ENCODE measurements around the gene IQCE.
"Not testable (repeated sequence)": the region's sequence is repeated elsewhere in the genome, so short reads cannot be mapped to it uniquely, and the experiment has no call there.

Gene IQCE

DNA sequence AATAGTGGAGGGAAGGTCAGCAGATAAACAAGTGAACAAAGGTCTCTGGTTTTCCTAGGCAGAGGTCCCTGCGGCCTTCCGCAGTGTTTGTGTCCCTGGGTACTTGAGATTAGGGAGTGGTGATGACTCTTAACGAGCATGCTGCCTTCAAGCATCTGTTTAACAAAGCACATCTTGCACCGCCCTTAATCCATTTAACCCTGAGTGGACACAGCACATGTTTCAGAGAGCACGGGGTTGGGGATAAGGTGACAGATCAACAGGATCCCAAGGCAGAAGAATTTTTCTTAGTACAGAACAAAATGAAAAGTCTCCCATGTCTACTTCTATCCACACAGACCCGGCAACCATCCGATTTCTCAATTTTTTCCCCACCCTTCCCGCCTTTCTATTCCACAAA lies 25.2 kb upstream of the IQCE start:
- not testable (repeated sequence) for DNase-seq

DNA sequence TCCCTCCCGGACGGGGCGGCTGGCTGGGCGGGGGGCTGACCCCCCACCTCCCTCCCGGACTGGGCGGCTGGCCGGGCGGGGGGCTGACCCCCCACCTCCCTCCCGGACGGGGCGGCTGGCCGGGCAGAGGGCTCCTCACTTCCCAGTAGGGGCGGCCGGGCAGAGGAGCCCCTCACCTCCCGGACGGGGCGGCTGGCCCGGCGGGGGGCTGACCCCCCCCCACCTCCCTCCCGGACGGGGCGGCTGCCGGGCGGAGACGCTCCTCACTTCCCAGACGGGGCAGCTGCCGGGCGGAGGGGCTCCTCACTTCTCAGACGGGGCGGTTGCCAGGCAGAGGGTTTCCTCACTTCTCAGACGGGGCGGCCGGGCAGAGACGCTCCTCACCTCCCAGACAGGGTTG lies 24.6 kb upstream of the IQCE start:
- DNase-seq = not testable (repeated sequence)

DNA sequence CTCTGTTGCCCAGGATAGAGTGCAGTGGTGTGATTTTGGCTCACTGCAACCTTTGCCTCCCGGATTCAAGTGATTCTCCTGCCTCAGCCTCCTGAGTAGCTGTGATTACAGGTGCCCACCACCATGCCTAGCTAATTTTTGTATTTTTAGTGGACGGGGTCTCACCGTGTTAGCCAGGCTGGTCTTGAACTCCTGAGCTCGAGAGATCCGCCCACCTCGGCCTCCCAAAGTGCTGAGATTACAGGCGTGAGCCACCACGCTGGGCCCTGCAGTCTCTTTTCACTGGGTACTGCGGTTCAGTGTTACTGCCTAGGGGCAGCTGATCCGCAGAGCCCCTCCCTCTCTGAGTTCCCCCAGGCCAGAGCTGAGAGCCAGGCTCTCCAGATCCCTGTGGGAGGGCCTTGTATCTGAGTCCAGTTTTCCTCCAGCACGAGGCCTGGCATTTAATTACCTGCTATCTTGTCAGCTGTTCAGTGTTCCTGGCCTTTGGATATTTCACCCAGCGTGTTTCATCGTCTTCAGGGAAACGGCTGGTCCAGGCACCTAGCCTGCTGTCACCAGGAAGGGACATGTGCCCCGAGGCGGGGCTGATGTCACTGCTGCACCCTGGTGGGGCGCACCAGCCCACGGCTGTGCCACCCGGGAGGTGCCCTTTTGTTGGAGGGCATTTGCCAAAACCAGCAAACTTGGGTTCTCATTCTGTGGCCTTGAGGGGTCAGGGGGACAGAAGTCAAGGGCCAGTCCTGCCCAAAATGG lies 22.7 kb upstream of the IQCE start:
- DNase-seq = not testable (repeated sequence)

DNA sequence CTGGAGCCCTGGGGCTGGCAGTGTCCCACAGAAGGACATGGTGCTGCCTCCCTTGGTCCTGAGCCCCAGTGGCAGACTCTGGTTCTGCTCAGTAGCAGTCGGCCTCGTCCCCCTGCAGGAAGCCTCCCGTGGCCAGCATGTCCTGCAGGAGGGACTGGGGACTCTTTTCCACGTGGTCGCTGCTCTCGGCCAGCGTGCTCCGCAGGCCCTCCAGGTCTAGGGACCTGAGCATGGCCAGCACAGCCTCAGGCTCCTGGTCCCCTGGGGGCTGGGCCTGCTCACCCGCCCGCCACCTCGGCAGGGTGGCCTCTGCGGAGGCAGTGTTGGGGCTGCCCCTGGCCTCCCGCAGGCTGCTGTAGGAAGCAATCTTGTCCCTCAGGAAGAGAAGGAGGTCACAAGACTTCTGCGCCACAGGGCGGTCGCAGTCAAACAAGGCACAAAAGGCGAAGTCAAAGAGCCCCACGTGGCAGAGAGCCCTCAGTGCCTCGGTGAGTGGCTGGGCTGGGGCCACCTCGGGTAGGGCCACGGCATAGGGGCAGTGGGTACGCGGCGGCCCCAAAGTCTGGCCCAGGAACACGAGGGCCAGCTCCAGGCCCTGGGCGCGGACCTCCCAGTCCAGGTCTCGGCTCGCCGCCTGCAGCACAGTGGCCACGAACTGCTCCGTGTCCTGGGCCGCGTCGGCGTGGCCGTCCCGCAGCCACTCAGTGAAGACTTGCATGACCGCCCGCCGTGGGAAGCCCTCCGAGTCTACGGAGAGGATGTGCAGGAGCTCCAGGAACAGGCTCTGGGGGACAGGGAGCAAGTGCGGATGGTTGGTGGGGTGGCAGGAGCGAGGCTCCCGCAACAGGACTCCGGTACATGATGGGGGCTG lies 20.6 kb upstream of the IQCE start:
- DNase-seq = no peak

DNA sequence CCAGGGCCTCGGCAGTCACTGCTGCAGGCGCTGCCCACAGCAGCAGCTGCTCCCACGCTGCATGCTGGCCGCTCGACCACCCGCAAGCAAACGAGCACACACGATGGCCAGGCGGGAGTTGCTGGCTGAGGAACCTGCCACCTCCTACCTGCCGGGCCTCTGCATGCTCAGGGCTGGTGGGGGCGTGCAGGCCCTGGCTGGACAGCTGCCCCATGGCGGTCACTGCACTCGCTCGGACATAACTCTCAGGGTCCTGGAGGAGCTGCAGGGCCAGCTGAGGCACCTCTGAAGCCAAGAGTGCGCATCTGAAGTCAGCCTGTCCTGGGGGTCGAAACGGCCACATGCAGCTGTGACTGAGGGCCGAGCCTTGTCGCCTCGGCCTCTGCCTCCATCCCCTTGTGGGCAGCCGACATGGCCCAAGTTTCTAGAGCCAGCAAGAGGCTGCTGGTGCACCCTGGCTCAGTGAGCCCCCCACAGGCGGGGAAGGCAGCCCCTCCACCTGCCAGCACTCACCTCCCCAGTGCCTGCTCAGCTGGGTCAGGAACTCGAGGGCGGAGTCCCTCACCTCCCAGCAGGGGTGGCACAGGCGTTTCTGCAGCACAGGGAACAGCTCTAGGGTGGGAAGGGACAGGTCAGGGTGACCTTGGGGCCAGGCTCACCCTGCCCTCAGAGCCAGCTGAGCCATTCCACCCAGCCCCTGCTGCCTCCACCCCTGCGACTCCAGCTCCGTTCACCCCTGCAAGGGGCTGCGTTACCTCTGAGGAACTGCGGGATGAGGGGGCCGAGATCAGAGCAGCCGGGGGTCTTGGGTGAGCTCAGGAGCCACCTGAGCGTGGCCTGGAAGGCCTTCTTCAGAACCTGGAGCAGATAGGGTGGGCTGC lies 19.5 kb upstream of the IQCE start:
- DNase-seq = no peak

DNA sequence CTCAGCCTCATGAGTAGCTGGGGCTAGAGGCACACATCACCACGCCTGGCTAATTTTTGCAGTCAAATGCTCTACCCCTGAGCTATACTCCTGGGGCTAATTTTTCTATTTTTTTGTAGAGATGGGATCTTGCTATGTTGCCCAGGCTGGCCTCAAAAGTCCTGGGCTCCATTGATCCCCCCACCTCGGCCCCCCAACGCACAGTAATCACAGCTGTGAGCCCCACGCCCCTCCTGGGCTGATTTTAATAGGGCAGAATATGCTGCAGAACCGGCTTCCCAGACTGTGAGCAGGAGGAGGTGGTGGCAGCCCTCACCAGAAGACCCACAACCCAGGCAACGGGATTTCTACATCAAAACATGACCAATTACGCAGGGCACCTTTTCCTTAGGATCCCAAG lies 18.6 kb upstream of the IQCE start:
- DNase-seq = no peak

DNA sequence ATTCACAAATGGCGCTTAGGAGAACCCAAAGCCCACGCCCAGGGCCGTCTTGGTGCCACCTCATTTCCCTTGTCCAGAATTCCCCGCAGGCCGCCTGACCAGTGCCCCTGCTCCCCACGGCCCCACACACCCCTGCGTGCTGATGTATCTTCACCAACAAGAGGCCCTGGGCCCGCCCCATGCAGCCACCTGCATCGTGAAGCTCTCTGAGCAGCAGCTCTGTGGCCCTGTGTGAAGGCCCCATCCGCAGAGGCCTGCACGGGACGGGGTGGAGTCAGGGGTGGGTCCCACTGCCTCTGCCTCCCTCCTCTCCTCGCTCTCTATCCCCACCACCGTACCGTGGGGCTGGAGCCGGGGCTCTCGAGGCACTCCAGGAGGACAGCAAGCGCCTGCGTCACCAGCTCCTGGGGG lies 18.1 kb upstream of the IQCE start:
- no peak for DNase-seq

DNA sequence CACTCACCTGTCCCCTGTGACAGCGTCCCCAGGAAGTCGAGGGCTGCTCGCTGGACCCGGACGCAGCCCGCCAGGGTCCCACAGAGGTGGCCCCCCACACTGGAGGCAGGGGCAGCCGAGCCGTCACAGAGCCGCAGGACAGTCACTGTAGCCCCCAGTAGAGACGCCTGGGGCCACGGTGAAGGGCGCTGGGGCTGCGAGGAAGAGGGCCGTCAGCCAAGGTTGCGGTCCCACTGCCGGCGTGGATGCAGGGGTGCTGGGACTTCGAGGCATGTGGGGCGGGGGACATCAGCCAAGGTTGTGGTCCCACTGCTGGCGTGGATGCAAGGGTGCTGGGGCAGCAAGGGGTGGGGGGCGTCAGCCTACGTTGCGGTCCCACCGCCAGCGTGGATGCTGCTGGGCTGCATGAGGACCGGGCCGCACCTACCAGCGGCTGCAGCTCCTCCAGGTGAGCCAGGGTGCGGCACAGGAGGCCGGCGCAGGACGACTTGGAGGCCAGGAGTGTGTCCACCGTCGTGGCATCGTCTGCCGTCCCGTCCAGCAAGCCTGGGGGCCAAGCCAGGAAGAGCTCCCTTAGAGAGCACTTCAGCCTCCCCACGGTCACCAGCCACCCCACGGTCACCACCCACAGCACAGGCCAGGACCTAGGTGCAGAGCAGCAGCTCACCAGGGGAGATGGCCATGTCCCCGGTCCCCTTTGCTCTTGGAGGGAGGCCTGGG lies 17.3 kb upstream of the IQCE start:
- DNase-seq = no peak

DNA sequence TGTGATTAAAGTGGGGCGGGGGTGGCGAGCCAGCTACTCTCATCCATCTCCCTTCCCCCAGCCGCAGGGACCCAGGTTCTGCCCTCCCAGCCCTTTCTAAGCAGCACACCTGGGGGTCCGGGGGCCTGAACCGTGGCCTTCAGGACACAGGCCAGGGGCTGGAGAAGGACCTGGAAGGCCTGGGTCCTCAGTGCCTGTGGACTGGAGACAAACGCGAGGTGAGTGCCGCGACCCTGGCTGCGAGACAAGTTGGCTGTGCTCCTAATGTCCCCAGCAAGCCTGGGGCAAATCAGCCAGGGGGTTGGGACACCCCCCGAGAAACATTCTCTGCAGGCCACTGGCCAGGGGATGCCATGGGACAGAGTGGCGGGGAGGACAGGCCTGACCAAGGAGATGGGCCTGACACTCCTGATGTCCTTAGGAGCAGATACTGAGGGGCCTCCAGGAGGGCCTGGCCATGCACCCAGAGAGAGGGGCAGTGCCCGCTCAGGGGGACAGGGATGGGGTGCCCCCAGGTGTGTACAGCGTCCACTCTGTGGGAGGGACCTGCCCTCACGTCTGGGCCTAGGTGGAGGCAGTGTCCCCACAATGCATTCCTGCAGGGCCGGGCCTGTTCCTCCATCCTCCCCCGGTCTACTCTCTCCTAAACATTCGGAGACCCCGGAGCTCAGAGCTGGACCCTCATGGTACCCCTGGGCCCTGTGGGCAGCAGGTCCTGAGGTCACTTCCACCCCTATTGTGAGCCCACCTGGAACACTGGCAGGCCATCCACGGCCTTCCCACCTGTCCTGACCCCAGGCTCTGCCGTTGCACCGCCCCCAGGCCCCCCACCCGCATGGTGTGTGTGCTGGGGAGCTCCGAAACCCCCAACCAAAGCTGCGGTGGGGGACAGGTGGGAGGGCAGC lies 16.5 kb upstream of the IQCE start:
- DNase-seq = no peak

DNA sequence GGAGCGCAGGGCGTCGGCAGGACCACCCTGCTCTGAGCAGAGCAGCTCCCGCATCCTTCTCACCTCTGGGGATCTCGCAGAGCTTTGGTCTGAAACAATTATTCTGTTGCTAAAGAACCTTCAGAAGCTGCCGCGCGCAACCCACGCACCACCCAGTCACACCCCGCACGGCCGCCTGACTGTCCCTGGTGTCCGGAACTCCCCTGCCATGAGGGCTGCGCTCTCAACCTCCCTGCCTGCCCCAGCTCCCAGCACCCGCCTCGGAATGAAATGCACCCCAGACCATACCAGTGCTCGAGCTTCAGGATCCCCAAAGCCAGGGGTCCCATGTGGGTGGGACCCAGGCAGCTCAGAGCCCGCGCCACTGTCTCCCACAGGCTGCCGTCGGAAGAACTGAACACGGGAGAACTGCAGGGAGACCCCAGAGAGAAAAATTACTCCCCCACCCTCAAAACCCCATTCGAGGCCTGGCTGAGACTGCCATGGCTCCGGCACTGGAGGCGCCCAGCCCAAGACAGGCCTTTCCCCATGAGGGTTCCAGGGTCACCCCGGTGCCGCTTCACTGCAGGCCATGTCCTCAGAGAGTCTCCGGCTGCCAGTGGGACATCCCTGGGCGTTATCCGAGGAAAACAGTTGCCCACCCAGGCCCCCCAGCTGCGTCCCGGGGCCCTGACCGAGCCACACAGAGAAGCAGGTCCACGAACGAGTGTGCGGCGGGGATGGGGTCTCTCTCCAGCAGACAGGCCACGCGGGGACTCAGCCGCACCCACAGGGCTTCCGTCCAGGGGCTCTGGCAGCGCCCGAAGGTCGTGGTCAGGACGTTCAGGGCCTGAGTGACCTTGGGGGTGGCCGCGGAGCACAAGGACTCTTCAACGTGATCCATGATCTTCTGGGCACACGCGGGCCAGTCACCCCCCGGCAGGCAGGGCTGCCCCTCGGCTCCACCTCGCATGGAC lies 15.6 kb upstream of the IQCE start:
- DNase-seq = no peak

DNA sequence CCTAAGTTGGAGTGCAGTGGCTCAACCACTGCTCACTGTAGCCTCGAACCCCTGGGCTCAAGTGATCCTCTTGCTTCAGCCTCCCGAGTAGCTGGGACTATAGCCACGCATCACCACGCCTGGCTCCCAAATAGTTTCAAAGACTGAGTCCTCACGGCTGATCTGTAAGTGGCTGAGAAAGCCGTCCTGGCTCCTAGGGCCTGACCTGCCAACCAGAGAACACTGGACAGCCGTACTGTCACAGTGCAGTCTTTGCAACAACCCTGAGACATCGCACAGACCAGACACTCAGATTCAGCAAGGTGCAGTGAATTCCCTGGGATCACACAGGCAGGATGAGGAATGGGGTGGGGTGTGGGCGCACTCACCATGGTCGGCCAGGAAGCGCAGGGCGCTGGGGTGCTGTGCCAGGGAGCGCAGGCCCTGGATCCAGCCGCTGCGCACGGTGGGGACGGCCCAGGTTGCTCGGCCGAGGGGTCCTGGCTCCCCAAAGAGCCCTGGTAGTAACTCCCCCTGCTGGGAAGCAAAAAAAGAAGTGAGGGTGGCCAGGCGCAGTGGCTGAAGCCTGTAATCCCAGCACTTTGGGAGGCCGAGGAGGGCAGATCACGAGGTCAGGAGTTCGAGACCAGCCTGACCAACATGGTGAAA lies 14.1 kb upstream of the IQCE start:
- no peak for DNase-seq

DNA sequence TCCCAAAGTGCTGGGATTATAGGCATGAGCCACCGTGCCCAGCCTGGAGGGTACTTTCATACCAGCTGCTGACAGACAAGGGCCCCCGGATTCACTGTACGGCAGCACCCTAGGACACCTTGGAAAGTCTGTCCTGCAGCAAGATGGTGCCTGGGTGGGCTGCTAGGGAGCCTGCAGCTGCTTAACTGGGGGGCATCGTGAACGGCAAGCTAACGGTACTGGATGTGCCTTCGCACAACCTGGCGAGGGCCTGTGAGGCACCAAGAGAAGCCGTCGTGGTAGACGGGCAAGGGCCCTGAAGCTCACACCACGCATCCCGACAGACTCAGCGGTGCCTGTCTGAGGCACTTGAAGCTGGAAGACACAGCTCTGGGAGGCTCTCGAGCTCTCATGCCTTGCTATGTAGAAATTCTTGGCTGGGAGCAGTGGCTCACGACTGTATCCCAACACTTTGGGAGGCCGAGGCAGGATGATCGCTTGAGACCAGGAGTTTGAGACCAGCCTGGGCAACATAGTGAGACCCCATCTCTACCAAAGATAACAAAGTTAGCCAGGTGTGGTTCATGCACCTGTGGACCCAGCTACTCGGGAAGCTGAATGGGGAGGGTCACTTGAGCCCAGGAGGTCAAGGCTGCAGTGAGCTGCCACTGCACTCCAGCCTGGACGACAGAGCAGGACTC lies 12.9 kb upstream of the IQCE start:
- no peak for DNase-seq

DNA sequence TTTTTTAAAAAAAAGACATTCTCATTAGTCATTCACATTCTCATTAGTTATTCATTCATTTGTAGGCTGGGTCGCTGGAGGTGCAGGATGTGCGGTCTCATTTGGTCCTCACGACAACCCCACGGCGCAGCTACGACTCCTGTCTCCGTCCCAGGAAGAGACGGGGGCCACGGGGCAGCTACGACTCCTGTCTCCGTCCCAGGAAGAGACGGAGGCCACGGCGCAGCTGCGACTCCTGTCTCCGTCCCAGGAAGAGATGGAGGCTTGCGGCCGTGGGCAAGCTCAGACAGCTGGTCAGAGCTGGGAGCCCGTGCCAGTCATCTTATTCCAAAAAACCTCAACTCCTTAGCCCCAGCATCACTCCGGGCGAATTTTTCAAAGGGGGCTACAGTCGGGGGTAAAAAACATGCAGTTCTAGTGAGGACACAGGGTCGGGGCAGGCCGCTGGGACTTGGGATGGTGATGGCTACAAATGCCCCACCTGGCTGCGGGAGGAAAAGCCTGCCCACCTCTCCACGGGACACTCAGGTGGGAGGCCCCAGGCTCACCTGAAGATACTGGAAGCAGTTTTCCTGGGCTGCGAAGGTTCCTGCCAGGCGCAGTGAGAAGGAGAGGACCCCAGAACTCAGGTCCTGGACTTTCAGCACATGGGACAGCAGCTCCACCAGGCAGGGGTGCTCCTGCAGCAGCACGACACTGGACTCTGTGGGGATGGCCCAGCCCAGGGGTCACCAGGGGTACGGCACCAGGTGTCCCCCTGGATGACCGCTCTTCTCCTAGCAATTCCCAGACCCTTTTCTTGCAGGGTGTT lies 11.8 kb upstream of the IQCE start:
- DNase-seq = no peak

DNA sequence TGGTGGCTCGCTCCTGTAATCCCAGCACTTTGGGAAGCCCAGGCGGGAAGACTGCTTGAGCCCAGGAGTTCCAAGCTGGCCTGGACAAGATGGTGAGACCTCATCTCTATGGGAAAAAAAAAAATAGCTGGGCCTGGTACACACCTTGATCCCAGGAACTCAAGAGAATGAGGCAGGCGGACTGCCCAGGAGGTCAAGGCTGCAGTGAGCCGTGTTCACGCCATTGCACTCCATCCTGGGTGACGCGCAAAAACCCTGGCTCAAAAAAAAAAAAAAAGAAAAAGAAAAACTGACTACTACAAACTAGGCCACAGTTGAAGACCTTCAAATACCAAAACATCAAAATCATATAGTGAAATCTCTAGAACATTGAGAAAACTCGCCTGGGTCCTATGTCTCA lies 7.4 kb upstream of the IQCE start:
- no peak for DNase-seq

DNA sequence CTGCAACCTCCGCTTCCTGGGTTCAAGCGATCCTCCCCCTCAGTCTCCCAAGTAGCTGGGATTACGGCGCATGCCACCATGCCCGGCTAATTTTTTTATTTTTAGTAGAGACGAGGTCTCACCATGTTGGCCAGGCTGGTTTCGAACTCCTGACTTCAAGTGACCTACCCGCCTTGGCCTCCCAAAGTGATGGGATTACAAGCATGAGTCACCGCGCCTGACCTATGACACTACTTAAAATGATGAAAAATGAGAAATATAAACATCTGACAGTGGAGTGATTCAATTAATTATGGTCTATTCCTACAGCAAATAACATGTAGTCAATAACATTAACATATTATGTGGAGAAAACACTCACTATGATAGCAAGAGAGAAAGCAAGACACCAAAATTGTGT lies 5.7 kb upstream of the IQCE start:
- DNase-seq = no peak

DNA sequence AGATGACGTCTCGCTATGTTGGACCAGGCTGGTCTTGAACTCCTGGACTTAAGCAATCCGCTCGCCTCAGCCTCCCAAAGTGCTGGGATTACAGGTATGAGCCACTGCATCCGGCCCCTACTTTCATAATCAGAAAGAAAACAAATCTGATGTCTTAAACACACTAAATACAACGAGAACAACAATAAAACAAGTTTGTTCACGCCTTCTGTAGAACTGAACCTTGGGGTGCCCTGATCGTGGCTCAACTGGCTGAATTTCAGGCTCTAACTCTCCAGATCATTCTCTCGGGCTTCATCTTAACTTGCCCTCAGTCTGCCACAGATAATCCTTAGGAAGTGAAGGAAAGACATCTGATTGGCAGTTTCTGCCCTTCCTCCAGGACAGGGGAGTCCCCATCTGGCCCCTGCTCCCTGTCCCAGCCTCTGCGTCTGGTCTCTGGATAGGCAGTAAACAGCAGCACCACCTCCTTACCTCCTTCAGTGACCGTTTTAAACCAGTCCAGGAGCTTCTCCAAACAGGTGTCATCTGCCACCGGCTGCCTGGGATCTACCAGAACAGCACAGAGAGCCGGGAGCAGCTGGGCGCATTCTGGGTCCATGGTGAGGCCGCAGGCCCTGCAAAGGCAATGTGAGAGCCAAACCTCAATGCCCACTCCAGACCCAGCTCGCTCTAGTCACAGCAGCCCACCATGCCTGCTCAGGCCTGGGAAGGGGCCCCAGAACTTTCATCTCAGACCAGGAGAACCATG lies 4.8 kb upstream of the IQCE start:
- DNase-seq = no peak

DNA sequence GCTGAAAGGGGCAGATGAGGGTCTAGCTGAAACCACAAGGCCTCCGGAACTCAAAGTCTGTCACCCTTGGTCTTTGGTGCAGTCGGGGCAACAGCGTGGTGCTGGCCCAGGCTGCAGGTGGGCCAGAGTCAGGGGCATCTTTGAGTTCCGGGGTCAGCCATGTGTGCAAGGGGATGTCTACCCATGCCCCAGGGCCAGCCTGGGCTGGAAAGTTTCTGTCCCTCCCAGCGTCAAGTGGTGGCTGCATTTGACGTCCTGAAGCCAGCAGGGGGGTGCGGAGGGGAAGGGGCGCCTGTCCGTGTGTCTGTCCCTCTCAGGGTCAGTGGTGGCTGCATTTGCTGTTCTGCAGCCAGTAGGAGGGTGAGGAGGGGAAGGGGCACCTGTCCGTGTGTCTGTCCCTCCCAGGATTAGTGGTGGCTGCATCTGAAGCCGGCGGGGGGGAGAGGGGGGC lies 4.1 kb upstream of the IQCE start:
- DNase-seq = no peak
